Measurements from ENCODE around the gene CHN2.

DNA sequence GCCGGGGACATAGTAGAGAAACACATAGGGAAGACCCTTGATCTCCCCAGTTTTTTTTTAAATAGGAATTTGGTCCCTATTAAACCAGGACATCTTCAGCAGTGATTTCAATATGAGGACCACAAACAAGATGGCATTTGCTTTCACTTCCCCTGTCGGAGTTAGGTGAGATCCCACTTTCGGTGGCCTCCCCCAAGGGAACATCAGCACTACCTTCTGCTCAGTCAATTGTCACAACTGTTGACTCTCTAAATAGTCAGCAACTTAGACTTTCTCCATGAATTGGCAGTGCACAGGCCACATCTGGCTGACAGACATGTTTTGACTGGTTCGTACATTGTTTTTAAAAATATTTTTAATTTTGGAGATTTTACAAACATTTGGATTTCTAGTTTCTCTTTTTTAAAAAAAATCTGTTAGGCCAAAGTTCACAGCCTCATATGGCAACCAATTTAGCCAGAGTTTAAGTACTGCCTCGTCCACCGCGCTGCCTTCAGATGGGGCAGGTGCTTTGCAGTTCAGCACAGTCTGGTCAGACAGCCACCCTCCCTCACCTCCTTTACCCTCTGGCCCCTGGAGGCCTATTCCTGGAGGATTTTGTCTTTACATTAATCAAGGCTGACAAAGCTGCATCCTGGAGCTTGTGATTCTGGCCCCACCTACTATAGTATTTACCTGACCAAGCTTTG, 229.9 kb downstream of the CHN2 start:
- TF ChIP-seq FOXP2 (optimal IDR thresholded peaks at IDR 0.05; ENCODE audit: borderline replicate concordance, extremely low read depth, extremely low read length, insufficient read depth) (no peak), POLR2AphosphoS5 (IDR thresholded peaks at IDR 0.05; ENCODE audit: low read depth, low read length) (no peak)

Data from PFSK-1 (cell line).